ENCODE measurements around the gene NCOA5.

The NCOA5 gene

GRCh38 chr20:46111028-46111835 lies 21.5 kb upstream of the NCOA5 start:
- DNase-seq (ENCODE audit: low spot score): peak; percentile 54
- no peak for TF ChIP-seq CTCF (IDR thresholded peaks at IDR 0.05; ENCODE audit: extremely low read depth, missing control alignments)

- no peak for TF ChIP-seq CTCF (IDR thresholded peaks at IDR 0.05; ENCODE audit: extremely low read depth, missing control alignments)
- DNase-seq (ENCODE audit: low spot score): no peak
These were observed 19.2 kb upstream of the NCOA5 start for GRCh38 chr20:46108976-46109375.

- TF ChIP-seq CTCF (IDR thresholded peaks at IDR 0.05; ENCODE audit: extremely low read depth, missing control alignments): no peak
- peak; percentile 74 for DNase-seq (ENCODE audit: low spot score)
These were observed 18.7 kb upstream of the NCOA5 start for GRCh38 chr20:46108435-46108841.

- no peak for DNase-seq (ENCODE audit: low spot score)
These were observed 17.3 kb upstream of the NCOA5 start for GRCh38 chr20:46107061-46107460.

GRCh38 chr20:46104262-46104661 lies 14.5 kb upstream of the NCOA5 start:
- no peak for TF ChIP-seq CTCF (IDR thresholded peaks at IDR 0.05; ENCODE audit: extremely low read depth, missing control alignments)
- no peak for DNase-seq (ENCODE audit: low spot score)

More at GRCh38 chr20:46107061-46107460, 17.3 kb upstream of the NCOA5 start:
- no peak for TF ChIP-seq CTCF (IDR thresholded peaks at IDR 0.05; ENCODE audit: extremely low read depth, missing control alignments)

- no peak for TF ChIP-seq CTCF (IDR thresholded peaks at IDR 0.05; ENCODE audit: extremely low read depth, missing control alignments)
- DNase-seq (ENCODE audit: low spot score): no peak
These were observed 13.2 kb upstream of the NCOA5 start for GRCh38 chr20:46102940-46103339.

- DNase-seq (ENCODE audit: low spot score): no peak
- TF ChIP-seq CTCF (IDR thresholded peaks at IDR 0.05; ENCODE audit: extremely low read depth, missing control alignments): no peak
These were observed 12.2 kb upstream of the NCOA5 start for GRCh38 chr20:46101957-46102356.
